ENCODE results near the gene IFNGR1. TPM values are rescaled to one million over a fixed set of nuclear protein-coding genes. Genes with fewer than 3 reads are reported as not detected.

The IFNGR1 gene
- total RNA-seq, 6 experiments from 2014 or later: 24.1 to 29.0 (median 26.1) TPM

DNA sequence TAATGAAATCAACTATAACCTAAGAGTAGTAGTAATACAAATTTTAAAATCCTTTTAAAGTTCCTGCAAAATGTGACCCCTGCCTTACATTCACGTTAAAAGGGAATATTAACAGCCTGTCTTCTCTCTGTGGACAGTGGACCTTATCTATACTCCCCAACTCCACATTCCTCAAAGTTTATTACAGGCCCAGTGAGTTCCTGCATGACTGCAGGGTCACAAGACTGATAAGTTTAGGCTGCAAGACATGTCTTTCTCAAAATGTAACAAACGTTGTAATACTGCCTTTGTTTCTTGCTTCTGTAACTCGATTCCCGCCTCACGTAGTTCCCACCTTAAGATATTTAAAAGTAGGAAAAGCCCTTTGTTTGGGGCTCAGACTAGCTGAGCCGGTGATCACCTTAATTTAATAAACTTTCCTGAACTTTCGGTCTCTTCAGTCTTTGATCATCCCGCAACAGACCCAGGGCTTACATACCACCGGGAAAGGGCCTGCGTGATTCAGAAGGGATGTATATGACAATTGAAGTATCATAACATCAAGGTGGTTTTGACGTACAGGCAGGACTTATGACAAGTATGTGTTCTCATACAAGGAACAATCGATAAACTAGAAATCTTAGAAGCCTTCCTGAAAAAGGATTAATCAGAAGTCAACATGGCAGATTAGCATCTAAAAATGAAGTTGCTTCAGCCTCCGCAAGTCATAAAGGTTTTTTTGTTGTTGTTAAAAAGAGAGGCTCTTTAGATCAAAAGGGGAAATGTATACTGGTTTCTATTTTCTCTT lies 48.7 kb downstream of the IFNGR1 start:
- Mint-ChIP-seq H3K27ac (no peak overlapping the region), H3K4me3 (no peak overlapping the region), H3K4me1 (ENCODE audit: low read depth) (no peaks in the 10 kb centered on the region), H3K9me3 (no peaks in the 10 kb centered on the region), H3K27me3 (ENCODE audit: insufficient read depth) (peaks cover 14% of the 10 kb centered on the region; the same call in 1 of the 2 replicates), H3K36me3 (ENCODE audit: low read depth) (no peaks in the 10 kb centered on the region)
- TF ChIP-seq, protein P1, sequence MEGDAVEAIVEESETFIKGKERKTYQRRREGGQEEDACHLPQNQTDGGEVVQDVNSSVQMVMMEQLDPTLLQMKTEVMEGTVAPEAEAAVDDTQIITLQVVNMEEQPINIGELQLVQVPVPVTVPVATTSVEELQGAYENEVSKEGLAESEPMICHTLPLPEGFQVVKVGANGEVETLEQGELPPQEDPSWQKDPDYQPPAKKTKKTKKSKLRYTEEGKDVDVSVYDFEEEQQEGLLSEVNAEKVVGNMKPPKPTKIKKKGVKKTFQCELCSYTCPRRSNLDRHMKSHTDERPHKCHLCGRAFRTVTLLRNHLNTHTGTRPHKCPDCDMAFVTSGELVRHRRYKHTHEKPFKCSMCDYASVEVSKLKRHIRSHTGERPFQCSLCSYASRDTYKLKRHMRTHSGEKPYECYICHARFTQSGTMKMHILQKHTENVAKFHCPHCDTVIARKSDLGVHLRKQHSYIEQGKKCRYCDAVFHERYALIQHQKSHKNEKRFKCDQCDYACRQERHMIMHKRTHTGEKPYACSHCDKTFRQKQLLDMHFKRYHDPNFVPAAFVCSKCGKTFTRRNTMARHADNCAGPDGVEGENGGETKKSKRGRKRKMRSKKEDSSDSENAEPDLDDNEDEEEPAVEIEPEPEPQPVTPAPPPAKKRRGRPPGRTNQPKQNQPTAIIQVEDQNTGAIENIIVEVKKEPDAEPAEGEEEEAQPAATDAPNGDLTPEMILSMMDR (IDR thresholded peaks at IDR 0.05): no peak
- no peak for DNase-seq

DNA sequence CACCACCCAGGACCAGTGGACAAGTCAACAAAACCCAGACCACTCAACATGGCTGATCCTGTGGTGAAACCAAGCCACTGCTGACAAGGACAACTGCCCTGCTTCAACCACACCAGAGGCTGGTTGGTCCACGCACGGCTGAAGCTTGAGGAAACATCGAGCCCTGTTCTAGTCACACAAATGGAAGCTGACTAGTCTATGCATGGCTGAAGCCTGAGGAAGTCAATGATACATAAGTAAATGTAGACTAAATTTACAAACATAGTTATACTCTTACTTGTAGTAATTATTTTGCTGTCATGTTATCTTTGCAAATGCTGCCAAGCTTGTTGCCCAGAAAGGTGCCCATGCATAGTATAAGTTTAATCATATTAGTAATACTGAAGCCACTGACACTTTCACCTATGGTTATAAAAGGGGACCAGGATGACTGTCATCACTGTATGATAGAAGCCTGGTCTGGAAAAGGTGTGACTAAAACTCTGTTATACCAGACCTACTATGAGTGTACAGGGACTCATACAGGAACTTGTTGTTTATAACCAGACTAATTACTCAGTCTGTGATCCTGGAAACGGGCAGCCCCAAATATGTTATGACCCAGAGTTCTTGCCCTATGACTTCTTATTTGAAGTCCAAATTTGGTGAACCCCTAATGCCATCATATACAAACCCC lies 51.3 kb downstream of the IFNGR1 start:
- Mint-ChIP-seq H3K4me3 (no peak overlapping the region), H3K9me3 (peaks cover 6% of the 10 kb centered on the region), H3K27me3 (ENCODE audit: insufficient read depth) (peaks cover 18% of the 10 kb centered on the region; the same call in 1 of the 2 replicates), H3K27ac (no peak overlapping the region), H3K4me1 (ENCODE audit: low read depth) (no peaks in the 10 kb centered on the region), H3K36me3 (ENCODE audit: low read depth) (no peaks in the 10 kb centered on the region)
- DNase-seq: no peak
- TF ChIP-seq, protein P1 (IDR thresholded peaks at IDR 0.05): no peak

DNA sequence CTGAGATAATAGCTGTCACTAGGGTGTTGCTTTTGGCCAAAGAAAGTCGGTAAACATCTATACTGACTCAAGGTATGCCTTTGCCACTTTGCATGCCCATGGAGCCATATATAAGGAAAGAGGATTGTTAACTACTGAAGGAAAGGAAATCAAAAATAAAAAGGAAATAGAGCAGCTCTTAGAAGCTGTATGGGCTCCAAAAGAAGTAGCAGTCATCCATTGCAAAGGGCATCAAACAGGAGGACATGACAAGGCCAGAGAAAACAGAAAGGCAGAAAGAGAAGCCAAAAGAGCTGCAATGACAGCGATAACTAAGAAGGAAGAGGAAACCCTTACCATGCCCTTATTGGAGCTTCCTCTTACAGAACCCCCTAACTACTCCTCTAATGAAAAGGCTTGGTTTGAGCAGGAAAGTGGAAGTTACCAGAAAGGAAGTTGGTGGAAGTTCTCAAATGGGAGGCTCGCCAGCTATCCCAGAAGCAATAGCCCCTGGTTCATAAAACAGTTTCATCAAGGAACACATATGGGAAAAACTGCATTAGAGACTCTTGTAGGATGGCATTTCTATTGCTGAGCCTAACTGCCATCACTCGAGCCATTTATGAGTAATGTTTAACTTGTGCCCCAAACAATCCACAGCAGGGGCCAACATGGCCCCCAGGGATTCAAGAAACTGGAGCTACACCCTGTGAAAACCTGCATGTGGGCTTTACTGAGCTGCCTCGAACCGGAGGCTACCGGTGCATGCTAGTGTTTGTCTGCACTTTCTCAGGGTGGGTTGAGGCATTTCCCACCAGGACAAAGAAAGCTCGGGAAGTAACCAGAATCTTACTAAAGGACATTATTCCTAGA lies 52.7 kb downstream of the IFNGR1 start:
- Mint-ChIP-seq H3K36me3 (ENCODE audit: low read depth) (no peaks in the 10 kb centered on the region), H3K4me1 (ENCODE audit: low read depth) (no peaks in the 10 kb centered on the region)

DNA sequence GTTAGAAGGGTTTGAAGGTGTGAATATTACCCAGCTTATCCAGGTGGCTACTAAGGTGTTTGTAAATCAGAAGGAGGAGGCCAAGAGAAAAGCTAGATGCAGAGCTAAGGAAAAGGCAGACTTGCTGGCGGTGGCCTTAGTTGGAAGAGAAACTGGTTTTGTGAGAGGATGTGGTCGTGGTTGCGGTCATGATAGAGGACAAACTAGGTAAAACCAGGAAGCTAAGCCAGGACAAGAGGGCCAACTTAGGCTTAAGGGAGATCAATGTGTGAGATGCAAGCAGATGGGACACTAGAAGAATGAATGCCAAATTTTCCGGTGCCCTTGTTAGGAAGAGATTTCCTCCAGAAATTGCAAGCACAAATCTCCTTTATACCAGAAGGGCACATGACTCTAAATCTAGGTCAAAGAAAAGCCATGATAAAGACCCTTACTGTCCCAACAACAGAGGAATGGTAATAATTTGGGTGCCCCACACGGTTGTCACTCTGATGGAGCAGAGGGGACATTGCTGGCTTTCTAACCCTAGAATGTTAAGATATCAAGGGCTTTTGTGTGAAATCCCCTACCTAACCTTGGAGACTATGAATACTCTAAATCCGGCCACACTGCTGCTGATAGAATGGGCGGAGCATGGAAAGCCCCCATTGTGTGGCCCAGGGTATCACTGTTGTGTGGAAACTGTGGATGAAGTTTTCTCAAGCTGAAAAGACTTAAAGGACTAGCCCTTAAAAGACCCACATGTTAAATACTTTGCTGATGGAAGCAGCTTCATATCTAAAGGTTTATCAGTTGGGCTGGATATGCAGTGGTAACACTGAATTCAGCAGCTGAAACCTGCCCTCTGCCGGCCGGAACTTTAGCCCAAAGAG lies 53.6 kb downstream of the IFNGR1 start:
- Mint-ChIP-seq H3K4me3 (no peak overlapping the region), H3K36me3 (ENCODE audit: low read depth) (no peaks in the 10 kb centered on the region), H3K27ac (no peak overlapping the region), H3K9me3 (peaks cover 6% of the 10 kb centered on the region), H3K27me3 (ENCODE audit: insufficient read depth) (peaks cover 16% of the 10 kb centered on the region; the same call in 1 of the 2 replicates), H3K4me1 (ENCODE audit: low read depth) (no peaks in the 10 kb centered on the region)
- peak; percentile 26 for DNase-seq
- TF ChIP-seq, protein P1 (IDR thresholded peaks at IDR 0.05): peak; percentile 76

More for the DNA sequence above, 52.7 kb downstream of the IFNGR1 start:
- Mint-ChIP-seq H3K27ac (no peak overlapping the region), H3K9me3 (peaks cover 6% of the 10 kb centered on the region), H3K4me3 (no peak overlapping the region), H3K27me3 (ENCODE audit: insufficient read depth) (peaks cover 18% of the 10 kb centered on the region; the same call in 1 of the 2 replicates)
- TF ChIP-seq, protein P1 (IDR thresholded peaks at IDR 0.05): peak; percentile 4; the same call in 1 of the 2 replicates
- DNase-seq: no peak

Measured in HFFc6 (cell line).